Heart left ventricle (tissue), 13 donors: ENCODE results near the gene LRRN3.

Source experiments
- POLR2A ChIP-seq, 2 donors: fragments of 450-650 bp; IDR thresholded peaks; one replicate each; pipeline ENCODE4 v1.6.1; 2017; ENCODE audit warnings: antibody characterized with exemption in 2 of 2, mild to moderate bottlenecking in 2 of 2, moderate library complexity in 2 of 2
- TF ChIP-seq, protein P1 (sequence below), 12 donors: fragments of 200-600 bp; sonication (generic) in 4 of 12; IDR thresholded peaks; one replicate each; pipeline versions ENCODE4 v1.5.0 to v1.8.0; 2018 to 2022; ENCODE audit warnings: antibody characterized with exemption in 12 of 12, mild to moderate bottlenecking in 5 of 12
- donor health status: ischemic (EF 13 %, LVEDD 7.1; RV severe dilation, severe dysfunction).
- donor health status: DM: no; HTN: yes; CAD: no.
- donor health status: DM: no; HTN: no; CAD: no.
- donor health status: ischemic (EF 25% LVEDD 6.9; RV normal size, moderate dysfunction).
- donor health status: ischemic (EF 25% LVEDD 5.7; RV mildly dilated, moderate dysfunction).
- donor health status: ischemic (EF 35%, LVEDD 5.7; RV mildly dilated, moderate dysfunction).
- donor health status: nonischemic (EF 11% LVEDD 7.7; RV severe dilation, severe dysfunction).
- donor health status: DM: yes; HTN: yes; CAD: no.
- donor health status: PGD.
- donor health status: ischemic (EF 29% LVEDD 5.4; RV normal size, mild dysfunction).
- donor health status: nonischemic (EF 23%, LVEDD 6.1; RV moderate dilation, normal function).

DNA sequence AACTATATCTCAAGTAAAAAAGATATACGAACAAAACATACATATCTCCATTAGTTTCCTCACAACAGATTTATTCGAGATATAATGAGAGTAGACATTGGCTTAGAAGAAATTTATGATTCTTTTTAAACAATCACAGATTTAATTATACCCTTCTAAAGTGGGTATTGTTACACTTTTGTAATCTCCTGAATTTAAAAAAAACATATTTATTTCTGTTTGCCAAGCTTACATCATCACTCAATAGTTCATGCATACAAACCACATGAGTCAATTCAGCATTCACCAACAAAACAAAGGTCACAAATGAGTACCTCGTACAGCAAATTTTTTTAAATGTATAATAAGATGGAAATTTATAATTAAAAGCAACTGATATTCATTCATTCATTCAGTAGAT, 17.6 kb downstream of the LRRN3 start:
- TF ChIP-seq, protein P1, sequence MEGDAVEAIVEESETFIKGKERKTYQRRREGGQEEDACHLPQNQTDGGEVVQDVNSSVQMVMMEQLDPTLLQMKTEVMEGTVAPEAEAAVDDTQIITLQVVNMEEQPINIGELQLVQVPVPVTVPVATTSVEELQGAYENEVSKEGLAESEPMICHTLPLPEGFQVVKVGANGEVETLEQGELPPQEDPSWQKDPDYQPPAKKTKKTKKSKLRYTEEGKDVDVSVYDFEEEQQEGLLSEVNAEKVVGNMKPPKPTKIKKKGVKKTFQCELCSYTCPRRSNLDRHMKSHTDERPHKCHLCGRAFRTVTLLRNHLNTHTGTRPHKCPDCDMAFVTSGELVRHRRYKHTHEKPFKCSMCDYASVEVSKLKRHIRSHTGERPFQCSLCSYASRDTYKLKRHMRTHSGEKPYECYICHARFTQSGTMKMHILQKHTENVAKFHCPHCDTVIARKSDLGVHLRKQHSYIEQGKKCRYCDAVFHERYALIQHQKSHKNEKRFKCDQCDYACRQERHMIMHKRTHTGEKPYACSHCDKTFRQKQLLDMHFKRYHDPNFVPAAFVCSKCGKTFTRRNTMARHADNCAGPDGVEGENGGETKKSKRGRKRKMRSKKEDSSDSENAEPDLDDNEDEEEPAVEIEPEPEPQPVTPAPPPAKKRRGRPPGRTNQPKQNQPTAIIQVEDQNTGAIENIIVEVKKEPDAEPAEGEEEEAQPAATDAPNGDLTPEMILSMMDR (IDR thresholded peaks at IDR 0.05): no peak
- no peak for TF ChIP-seq POLR2A (IDR thresholded peaks at IDR 0.05)
